ENCODE results near the gene MAP3K12.
"Not testable (repeated sequence)": the region's sequence is repeated elsewhere in the genome, so short reads cannot be mapped to it uniquely, and the experiment has no call there.

Gene MAP3K12

GRCh38 chr12:53443955-53444354, 55.3 kb downstream of the MAP3K12 start:
- DNase-seq (ENCODE audit: low read depth in 2 of 3, low spot score in 1 of 3): no peak

- peak; percentile 98 to 99 (median 98) for DNase-seq (ENCODE audit: low read depth in 2 of 3, low spot score in 1 of 3)
Observed at GRCh38 chr12:53441040-53441833, 58.0 kb downstream of the MAP3K12 start, which contains the start of gene PRR13. PRR13 (plus strand) TSS chr12:53441734; CDS start chr12:53442715, 981 bp downstream.

- not testable (repeated sequence) for DNase-seq (ENCODE audit: low read depth in 2 of 3, low spot score in 1 of 3)
Observed at GRCh38 chr12:53439582-53439981, 59.7 kb downstream of the MAP3K12 start.

GRCh38 chr12:53435326-53435725, 63.9 kb downstream of the MAP3K12 start:
- not testable (repeated sequence) for DNase-seq (ENCODE audit: low read depth in 2 of 3, low spot score in 1 of 3)

GRCh38 chr12:53431187-53431586, 68.1 kb downstream of the MAP3K12 start:
- no peak for DNase-seq (ENCODE audit: low read depth in 2 of 3, low spot score in 1 of 3)

GRCh38 chr12:53430116-53430515, 69.1 kb downstream of the MAP3K12 start:
- no peak for DNase-seq (ENCODE audit: low read depth in 2 of 3, low spot score in 1 of 3)
